Measurements from ENCODE around the gene AKT2. TPM values are rescaled to one million over a fixed set of nuclear protein-coding genes. Genes with fewer than 3 reads are reported as not detected.

Gene AKT2
- total RNA-seq, 1 donor from 2014 or later, result 200 TPM

DNA sequence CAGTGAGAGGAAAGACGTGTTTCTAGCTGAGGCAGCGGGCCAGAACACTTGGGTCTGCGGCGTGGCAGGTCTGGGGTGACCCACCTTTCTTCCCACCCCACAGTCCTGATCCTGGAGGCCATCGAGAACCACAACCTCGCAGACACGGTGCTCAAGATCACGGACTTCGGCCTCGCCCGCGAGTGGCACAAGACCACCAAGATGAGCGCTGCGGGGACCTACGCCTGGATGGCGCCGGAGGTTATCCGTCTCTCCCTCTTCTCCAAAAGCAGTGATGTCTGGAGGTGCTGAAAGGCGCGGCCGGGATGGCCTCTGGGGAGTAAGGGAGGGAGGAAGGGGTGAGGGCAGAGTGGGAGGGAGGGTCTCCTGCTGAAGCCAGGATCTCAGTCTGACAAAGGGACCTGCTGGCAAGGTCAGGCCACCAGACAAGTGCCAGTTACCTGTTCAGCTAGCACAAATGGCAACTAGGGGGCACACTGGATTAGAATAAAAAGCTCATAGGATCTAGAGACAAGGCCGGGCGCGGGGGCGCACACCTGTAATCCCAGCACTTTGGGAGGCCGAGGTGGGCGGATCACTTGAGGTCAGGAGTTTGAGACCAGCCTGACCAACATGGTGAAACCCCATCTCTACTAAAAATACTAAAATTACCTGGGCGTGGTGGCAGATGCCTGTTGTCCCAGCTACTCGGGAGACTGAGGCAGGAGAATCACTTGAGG lies 86.7 kb downstream of the AKT2 start:
- Mint-ChIP-seq H3K4me1 (peaks cover 4% of the 10 kb centered on the region), H3K9me3 (no peaks in the 10 kb centered on the region), H3K27me3 (ENCODE audit: low read depth) (no peaks in the 10 kb centered on the region), H3K27ac (no peak overlapping the region), H3K36me3 (peaks cover 7% of the 10 kb centered on the region), H3K4me3 (no peak overlapping the region)
- DNase-seq (ENCODE audit: low spot score in 2 of 2, unreplicated experiment in 2 of 2), result no peak
- TF ChIP-seq, protein P1, sequence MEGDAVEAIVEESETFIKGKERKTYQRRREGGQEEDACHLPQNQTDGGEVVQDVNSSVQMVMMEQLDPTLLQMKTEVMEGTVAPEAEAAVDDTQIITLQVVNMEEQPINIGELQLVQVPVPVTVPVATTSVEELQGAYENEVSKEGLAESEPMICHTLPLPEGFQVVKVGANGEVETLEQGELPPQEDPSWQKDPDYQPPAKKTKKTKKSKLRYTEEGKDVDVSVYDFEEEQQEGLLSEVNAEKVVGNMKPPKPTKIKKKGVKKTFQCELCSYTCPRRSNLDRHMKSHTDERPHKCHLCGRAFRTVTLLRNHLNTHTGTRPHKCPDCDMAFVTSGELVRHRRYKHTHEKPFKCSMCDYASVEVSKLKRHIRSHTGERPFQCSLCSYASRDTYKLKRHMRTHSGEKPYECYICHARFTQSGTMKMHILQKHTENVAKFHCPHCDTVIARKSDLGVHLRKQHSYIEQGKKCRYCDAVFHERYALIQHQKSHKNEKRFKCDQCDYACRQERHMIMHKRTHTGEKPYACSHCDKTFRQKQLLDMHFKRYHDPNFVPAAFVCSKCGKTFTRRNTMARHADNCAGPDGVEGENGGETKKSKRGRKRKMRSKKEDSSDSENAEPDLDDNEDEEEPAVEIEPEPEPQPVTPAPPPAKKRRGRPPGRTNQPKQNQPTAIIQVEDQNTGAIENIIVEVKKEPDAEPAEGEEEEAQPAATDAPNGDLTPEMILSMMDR (IDR thresholded peaks at IDR 0.05; ENCODE audit: unreplicated experiment), result no peak

DNA sequence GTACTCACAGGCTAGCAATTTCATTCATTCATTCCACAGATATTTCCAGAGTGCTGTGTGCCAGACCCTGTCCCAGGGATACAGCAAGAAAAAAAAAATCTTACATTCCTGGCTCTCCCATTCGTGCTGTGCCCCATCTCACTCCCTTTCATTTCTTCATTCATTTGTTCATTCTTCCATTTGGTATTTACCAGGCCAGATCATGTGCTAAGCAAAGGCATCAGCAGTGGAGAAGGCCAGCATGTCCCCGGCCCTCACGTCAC lies 91.6 kb downstream of the AKT2 start:
- H3K27ac Mint-ChIP-seq, result no peak overlapping the region

DNA sequence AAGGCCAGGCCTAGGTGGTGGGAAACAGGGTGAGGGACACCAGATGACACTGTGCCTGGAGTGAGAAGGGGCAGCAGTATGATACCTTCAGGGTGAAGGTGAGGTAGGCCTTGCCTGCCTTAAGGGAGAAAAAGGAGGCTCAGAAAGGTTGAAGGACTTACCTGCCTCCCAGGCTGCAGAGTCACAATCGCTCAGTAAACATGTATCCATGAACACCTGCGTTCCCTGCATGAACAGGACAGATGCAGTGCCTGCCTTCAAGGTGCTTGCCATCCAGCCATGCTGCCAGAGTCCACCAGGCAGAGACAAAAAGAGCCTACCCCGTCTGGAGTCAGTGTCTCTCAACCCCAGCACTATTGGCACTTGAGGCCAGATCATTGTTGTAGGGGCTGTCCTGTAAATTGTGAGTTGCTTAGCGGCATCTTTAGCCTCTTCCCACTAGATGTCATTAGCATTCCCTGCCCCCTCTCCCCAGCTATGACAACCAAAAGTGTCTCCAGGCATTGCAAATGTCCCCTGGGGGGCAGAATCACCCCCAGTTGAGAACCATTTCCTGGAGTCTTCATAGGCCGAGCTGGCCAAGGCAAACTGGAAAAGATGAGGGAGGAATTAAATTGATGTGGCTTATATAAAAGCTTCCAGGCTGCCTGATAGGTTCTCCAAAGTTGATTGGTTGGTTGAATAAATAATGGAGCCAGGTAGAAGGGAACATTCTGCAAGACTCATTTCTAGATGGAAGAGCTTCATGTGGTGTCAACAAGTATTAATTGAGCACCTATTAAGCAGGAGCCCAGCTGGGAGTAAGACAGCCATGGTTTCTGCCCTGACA lies 92.2 kb downstream of the AKT2 start:
- H3K9me3 Mint-ChIP-seq, result no peaks in the 10 kb centered on the region
- TF ChIP-seq, protein P1 (IDR thresholded peaks at IDR 0.05; ENCODE audit: unreplicated experiment), result no peak

More for the DNA sequence above, 91.6 kb downstream of the AKT2 start:
- DNase-seq (ENCODE audit: low spot score in 2 of 2, unreplicated experiment in 2 of 2), result no peak
- TF ChIP-seq, protein P1 (IDR thresholded peaks at IDR 0.05; ENCODE audit: unreplicated experiment), result no peak
- Mint-ChIP-seq H3K9me3 (no peaks in the 10 kb centered on the region), H3K4me3 (peak overlapping the region; percentile 37), H3K27me3 (ENCODE audit: low read depth) (peaks cover 12% of the 10 kb centered on the region), H3K36me3 (peaks cover 2% of the 10 kb centered on the region), H3K4me1 (peaks cover 12% of the 10 kb centered on the region)

DNA sequence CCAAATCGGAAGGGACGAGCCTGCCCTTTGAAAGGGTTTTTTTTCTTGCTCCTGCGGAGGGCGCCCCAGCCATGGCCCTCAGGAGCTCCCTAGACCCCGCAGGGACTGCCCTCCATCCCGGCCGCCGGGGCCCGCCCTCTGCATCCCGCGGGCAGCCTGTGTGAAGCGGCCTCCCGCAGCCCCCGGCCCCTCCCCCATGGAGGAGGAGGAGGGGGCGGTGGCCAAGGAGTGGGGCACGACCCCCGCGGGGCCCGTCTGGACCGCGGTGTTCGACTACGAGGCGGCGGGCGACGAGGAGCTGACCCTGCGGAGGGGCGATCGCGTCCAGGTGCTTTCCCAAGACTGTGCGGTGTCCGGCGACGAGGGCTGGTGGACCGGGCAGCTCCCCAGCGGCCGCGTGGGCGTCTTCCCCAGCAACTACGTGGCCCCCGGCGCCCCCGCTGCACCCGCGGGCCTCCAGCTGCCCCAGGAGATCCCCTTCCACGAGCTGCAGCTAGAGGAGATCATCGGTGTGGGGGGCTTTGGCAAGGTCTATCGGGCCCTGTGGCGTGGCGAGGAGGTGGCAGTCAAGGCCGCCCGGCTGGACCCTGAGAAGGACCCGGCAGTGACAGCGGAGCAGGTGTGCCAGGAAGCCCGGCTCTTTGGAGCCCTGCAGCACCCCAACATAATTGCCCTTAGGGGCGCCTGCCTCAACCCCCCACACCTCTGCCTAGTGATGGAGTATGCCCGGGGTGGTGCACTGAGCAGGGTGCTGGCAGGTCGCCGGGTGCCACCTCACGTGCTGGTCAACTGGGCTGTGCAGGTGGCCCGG lies 93.1 kb downstream of the AKT2 start:
- H3K9me3 Mint-ChIP-seq, result no peaks in the 10 kb centered on the region
- H3K4me1 Mint-ChIP-seq, result peaks cover 12% of the 10 kb centered on the region
- H3K27ac Mint-ChIP-seq, result no peak overlapping the region
- TF ChIP-seq, protein P1 (IDR thresholded peaks at IDR 0.05; ENCODE audit: unreplicated experiment), result no peak
- no peaks in the 10 kb centered on the region for H3K36me3 Mint-ChIP-seq
- peaks cover 20% of the 10 kb centered on the region for H3K27me3 Mint-ChIP-seq (ENCODE audit: low read depth)
- peak overlapping the region; percentile 64 for H3K4me3 Mint-ChIP-seq
- DNase-seq (ENCODE audit: low spot score in 2 of 2, unreplicated experiment in 2 of 2), result peak in 1 of 2 experiments; percentile 45

More for the DNA sequence above, 92.2 kb downstream of the AKT2 start:
- peaks cover 2% of the 10 kb centered on the region for H3K36me3 Mint-ChIP-seq
- no peak overlapping the region for H3K27ac Mint-ChIP-seq
- DNase-seq (ENCODE audit: low spot score in 2 of 2, unreplicated experiment in 2 of 2), result no peak
- peak overlapping the region; percentile 64 for H3K4me3 Mint-ChIP-seq
- peaks cover 16% of the 10 kb centered on the region for H3K27me3 Mint-ChIP-seq (ENCODE audit: low read depth)
- peaks cover 12% of the 10 kb centered on the region for H3K4me1 Mint-ChIP-seq

DNA sequence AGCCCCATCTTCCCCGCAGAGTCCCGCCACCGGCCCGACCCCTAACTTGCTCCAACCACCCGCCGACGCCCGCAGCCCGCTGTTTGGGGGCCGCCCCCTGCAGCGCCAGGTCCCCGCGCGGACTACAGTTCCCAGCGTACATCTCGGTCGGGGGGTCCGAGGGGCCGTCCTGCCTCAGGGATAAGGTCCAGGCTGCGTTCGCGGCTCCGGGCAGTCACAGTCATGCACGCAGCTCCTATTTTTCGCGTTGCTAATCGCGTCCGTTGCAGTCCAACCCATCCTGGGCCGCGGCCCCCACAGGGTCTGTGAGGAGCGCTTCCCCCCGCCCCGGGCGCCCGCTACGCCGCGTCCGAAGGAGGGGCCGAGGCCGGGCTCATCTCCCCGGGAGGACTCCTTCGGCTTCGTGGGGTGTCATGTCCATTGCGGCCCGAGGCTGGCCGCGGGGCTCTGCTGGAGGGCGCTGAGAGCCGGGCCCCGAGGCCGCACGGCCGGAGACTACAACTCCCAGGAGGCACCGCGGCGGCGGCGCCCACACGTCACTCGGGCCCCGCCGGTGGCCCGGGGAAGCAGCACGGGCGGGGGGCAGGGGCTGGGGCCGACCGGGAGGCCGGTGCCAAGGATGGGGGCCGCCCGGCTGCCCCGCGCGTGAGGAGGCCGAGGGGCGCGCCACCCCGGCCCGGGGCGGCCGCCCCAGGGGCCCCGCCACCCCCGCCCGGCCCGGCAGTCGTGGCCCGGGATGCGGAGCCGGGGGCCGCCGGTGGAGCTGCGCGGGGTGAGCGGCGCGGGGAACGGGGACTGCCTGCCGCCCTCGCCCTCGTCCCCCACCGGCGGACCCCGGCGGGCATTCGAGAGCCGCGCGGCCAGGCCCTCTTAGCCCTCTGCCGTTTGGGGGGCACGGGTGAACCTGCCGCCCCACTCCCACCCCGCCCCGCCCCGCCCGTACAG lies 94.0 kb downstream of the AKT2 start, which contains the start of gene MAP3K10:
Gene MAP3K10, plus strand, starts transcription at position 536 of the 945 bp plus-strand sequence. CDS start 606 bp downstream, outside the sequence.
- Mint-ChIP-seq H3K27me3 (ENCODE audit: low read depth) (peaks cover 25% of the 10 kb centered on the region), H3K36me3 (no peaks in the 10 kb centered on the region), H3K4me3 (peak within 1 kb of the TSS; percentile 83), H3K9me3 (no peaks in the 10 kb centered on the region), H3K27ac (peak within 1 kb of the TSS; percentile 16), H3K4me1 (peaks cover 12% of the 10 kb centered on the region)
- TF ChIP-seq, protein P1 (IDR thresholded peaks at IDR 0.05; ENCODE audit: unreplicated experiment), result no peak
- DNase-seq (ENCODE audit: low spot score in 2 of 2, unreplicated experiment in 2 of 2), result peak in 1 of 2 experiments; percentile 74
